ENCODE measurements around the gene ADAMTSL5.

The ADAMTSL5 gene

GRCh38 chr19:1466018-1466460 lies 46.8 kb downstream of the ADAMTSL5 start:
- DNase-seq = no peak

- peak in 2 of 5 experiments; percentile 31 to 53 for DNase-seq
Observed at GRCh38 chr19:1465191-1466016, 47.4 kb downstream of the ADAMTSL5 start.

- no peak for DNase-seq
Observed at GRCh38 chr19:1461862-1462261, 51.0 kb downstream of the ADAMTSL5 start.

GRCh38 chr19:1460033-1460995 lies 52.5 kb downstream of the ADAMTSL5 start:
- no peak for DNase-seq

GRCh38 chr19:1459479-1459878 lies 53.3 kb downstream of the ADAMTSL5 start:
- DNase-seq = no peak

GRCh38 chr19:1457892-1458291 lies 54.9 kb downstream of the ADAMTSL5 start:
- DNase-seq = no peak

- no peak for DNase-seq
Observed at GRCh38 chr19:1457031-1457739, 55.6 kb downstream of the ADAMTSL5 start.

- no peak for DNase-seq
Observed at GRCh38 chr19:1456121-1456900, 56.5 kb downstream of the ADAMTSL5 start.

- peak in 4 of 5 experiments; percentile 29 to 63 (median 52) for DNase-seq
Observed at GRCh38 chr19:1455336-1456120, 57.3 kb downstream of the ADAMTSL5 start.

All from T-helper 2 cell (primary cell).